Measurements from ENCODE around the gene DLX5. TPM values are rescaled to one million over a fixed set of nuclear protein-coding genes. Genes with fewer than 3 reads are reported as not detected.

The DLX5 gene
- polyA plus RNA-seq, 1 experiment: not detected

DNA sequence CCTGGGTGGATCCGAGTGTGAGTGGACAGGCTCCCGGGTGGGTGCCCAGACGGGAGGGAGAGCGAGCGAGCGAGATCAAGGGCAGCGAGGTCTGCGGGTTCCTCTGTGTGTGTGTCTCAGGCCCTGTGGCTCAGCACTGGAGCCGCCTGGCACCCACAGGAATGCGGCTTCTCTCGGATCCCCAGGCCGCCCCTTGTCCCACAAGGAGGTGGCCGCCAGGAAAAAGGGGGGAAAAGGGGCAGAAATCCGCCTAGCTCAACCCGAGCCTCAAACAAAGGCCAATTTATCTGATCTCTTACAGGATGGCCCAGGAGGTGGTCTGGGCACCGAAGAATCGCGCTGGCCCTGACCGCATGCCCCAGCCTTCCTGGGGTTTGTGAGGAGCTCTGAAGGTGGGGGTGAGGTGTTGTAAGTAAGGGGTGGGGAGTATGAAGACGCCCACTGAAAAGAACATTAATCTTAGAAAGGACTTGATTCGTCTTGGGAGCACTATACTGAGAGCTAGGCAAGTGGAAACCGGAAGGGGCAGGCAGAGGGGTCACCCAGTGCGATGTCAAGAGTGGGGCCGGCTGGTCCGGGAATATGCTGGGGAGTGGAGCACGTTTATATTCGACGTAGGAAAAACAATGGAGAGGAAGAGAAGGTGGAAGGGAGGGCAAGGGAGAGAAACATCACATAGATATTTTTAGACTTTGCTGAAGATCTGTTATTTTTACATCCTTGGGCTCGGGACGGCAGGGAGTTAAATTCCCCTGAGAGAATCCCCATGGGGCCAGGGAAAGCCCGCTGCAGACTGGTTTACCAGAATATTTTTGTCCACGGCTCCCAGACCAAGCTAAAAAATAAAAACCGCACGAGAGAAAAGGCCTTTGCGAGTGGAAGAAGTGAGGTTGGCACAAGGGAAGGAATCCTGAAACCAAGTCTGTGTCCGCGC lies 7.2 kb downstream of the DLX5 start:
- no peak for DNase-seq (ENCODE audit: low read depth)
- TF ChIP-seq, protein P1, sequence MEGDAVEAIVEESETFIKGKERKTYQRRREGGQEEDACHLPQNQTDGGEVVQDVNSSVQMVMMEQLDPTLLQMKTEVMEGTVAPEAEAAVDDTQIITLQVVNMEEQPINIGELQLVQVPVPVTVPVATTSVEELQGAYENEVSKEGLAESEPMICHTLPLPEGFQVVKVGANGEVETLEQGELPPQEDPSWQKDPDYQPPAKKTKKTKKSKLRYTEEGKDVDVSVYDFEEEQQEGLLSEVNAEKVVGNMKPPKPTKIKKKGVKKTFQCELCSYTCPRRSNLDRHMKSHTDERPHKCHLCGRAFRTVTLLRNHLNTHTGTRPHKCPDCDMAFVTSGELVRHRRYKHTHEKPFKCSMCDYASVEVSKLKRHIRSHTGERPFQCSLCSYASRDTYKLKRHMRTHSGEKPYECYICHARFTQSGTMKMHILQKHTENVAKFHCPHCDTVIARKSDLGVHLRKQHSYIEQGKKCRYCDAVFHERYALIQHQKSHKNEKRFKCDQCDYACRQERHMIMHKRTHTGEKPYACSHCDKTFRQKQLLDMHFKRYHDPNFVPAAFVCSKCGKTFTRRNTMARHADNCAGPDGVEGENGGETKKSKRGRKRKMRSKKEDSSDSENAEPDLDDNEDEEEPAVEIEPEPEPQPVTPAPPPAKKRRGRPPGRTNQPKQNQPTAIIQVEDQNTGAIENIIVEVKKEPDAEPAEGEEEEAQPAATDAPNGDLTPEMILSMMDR (IDR thresholded peaks at IDR 0.05; ENCODE audit: insufficient read depth, low read depth, low read length): no peak
- Histone ChIP-seq H3K4me3 (ENCODE audit: low read depth, low read length) (no peak overlapping the region), H3K27me3 (ENCODE audit: control insufficient read depth, insufficient read depth, low read length) (peaks cover 30% of the 10 kb centered on the region), H3K36me3 (ENCODE audit: control insufficient read depth, insufficient read depth, low read length) (no peaks in the 10 kb centered on the region)
- ChIA-PET POLR2A (no interaction called here), CTCF (interaction anchor here (0.8 to 1.0 kb wide), 2 partner anchors 10 to 302 kb away, joined by 3 read pairs; no protein-coding TSS in a partner anchor)

DNA sequence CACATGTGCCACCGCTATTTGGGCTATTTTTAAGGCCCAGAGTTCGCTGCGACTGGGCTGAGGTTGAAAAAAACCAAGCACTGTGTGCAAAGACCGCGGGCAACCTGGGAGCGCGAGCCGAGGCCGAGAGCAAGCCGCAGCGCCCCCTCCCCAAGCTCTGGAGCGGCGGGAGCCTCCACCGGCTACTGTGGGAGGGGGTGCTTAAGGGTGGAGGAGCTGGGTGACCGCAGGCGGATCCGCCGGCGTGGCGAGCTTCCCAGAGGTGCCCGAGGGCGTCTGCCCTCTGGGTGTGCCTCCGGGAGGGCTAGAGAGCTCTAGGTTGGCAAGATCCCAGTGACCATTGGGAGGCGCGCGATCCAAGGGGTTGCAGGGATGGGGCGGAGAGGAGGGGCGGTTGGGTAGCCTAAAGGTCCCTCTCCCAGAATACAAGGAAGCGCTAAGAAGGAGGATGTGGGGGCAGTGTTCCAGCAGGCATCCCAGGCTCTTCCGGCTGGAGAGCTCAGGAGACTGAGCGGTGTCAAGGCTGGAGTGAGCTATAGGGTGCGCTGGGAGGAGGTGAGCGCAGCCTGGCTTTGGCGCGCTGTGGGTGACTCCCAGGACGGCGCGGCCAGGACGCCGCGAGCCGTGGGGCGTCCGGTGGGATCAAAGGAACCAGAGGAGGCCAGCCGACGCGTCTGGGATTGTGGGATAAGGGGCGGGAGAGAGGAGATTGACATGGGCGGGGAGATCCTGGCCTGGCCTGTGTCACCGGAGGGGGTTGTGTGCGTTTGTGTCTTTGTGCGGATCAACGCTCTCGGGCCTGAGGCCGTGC lies 8.0 kb downstream of the DLX5 start:
- DNase-seq (ENCODE audit: low read depth): no peak
- CTCF ChIA-PET: interaction anchor here (0.6 to 1.0 kb wide), 3 partner anchors 9 to 972 kb away, joined by 3 to 5 read pairs (median 3); no protein-coding TSS in a partner anchor
- TF ChIP-seq, protein P1 (IDR thresholded peaks at IDR 0.05; ENCODE audit: insufficient read depth, low read depth, low read length): no peak
- Histone ChIP-seq H3K4me3 (ENCODE audit: low read depth, low read length) (no peak overlapping the region), H3K27me3 (ENCODE audit: control insufficient read depth, insufficient read depth, low read length) (peaks cover 27% of the 10 kb centered on the region), H3K36me3 (ENCODE audit: control insufficient read depth, insufficient read depth, low read length) (no peaks in the 10 kb centered on the region)
- POLR2A ChIA-PET: no interaction called here

DNA sequence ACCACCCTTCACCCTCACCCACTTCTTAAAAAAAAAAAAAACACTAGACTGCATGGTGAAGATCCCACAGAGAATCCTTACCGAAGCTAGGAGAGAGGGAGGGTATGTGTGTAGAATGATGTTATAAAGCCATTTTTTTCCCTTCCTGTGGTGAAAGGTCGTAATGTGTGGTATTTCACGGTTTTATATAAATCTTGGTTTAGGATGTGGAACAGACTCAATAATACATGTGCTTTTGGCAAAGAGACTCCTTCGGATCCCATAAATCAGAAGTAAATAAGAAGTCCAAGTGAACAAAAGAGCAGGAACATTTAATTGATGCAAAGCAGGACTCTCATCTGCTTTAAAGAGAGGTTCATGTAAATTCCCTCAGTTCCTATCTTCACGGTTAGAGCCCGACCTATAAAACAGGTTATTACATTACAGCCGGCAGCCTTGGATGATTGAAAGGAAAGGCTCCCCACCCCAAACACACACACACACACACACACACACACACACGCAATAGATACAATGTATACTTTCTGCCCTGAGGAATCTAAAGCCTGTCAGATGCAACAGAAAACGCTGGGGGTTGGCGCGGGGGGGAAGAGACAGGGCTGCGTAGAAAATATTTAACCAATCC lies 8.8 kb downstream of the DLX5 start:
- TF ChIP-seq, protein P1 (IDR thresholded peaks at IDR 0.05; ENCODE audit: insufficient read depth, low read depth, low read length): no peak
- CTCF ChIA-PET: interaction anchor here (0.6 to 1.5 kb wide), 2 partner anchors 10 to 956 kb away, joined by 5 read pairs; no protein-coding TSS in a partner anchor

DNA sequence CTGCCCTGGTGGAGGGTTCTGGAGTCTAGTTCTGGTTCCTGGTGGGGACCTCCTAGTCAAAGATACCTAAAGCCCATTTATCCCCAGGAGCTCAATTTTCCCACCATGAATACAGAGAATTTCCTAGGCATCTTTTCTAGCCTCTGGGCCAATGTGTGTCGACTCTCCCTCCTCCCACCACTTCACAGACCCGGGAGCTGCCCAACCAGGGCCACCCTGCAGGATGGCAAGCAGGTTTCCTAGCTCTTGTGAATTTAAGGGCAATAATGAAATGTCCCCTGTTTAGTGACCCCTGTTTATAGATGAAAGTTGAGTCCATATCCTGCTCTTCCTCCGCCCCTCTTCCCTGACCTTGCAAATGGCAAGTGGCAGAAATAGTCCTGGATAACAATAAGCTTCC lies 9.4 kb downstream of the DLX5 start:
- no peak for DNase-seq (ENCODE audit: low read depth)
- no peak overlapping the region for H3K4me3 ChIP-seq (ENCODE audit: low read depth, low read length)
- ChIA-PET POLR2A (no interaction called here), CTCF (interaction anchor here (0.9 to 1.5 kb wide), 2 partner anchors 11 to 12 kb away, joined by 3 to 5 read pairs; no protein-coding TSS in a partner anchor)
- no peaks in the 10 kb centered on the region for H3K36me3 ChIP-seq (ENCODE audit: control insufficient read depth, insufficient read depth, low read length)
- H3K27me3 ChIP-seq (ENCODE audit: control insufficient read depth, insufficient read depth, low read length): peaks cover 27% of the 10 kb centered on the region
- TF ChIP-seq, protein P1 (IDR thresholded peaks at IDR 0.05; ENCODE audit: insufficient read depth, low read depth, low read length): no peak

More for the DNA sequence above, 8.8 kb downstream of the DLX5 start:
- POLR2A ChIA-PET: no interaction called here
- no peak for DNase-seq (ENCODE audit: low read depth)
- Histone ChIP-seq H3K4me3 (ENCODE audit: low read depth, low read length) (no peak overlapping the region), H3K27me3 (ENCODE audit: control insufficient read depth, insufficient read depth, low read length) (peaks cover 27% of the 10 kb centered on the region), H3K36me3 (ENCODE audit: control insufficient read depth, insufficient read depth, low read length) (no peaks in the 10 kb centered on the region)
